IMR-90 (cell line): ENCODE measurements around the gene AGBL3. TPM values are rescaled to one million over a fixed set of nuclear protein-coding genes. Genes with fewer than 3 reads are reported as not detected.

Experiments used
- ATAC-seq: fragments of 200-7000 bp; cut with Tn5 transposase; 2 replicates; pipeline ENCODE4 v1.9.1; 2020; ENCODE audit warnings: low read depth, mild to moderate bottlenecking, moderate library complexity
- Bru-seq: library from RNA; stranded (reverse); fragments of 400-500 nt; gene quantifications from one replicate; lab custom pipeline; 2021; lab: Mats Ljungman, UMichigan
- BruChase-seq, 2 experiments: library from RNA; stranded (reverse); fragments of 400-500 nt; gene quantifications; one replicate each; lab custom pipeline; 2021; lab: Mats Ljungman, UMichigan
- BruUV-seq: library from RNA; stranded (reverse); fragments of 400-500 nt; replicated peaks from 2 replicates; lab custom pipeline; 2021; lab: Mats Ljungman, UMichigan
- CTCF ChIA-PET: fragments of 300-600 bp; formaldehyde crosslinking; extraction: SDS; loops from one replicate; lab custom pipeline; 2021; ENCODE audit warnings: antibody characterized with exemption; lab: Yijun Ruan, JAX
- POLR2A ChIA-PET: fragments of 300-600 bp; sonication (Branson Sonifier 250); formaldehyde crosslinking; loops from one replicate; lab custom pipeline; 2022; ENCODE audit warnings: antibody characterized with exemption; ENCODE audit not compliant: unreplicated experiment; lab: Charles Lee
- DNase-seq: peaks from one replicate; pipeline ENCODE4 v3.0.0; 2013
- H2AFZ ChIP-seq: replicated peaks from 2 replicates; pipeline ENCODE3; 2013; ENCODE audit warnings: low read length, mild to moderate bottlenecking; ENCODE audit not compliant: poor library complexity
- H2AK5ac ChIP-seq: 2 replicates; pipeline ENCODE4 v1.6.1; 2013; ENCODE audit warnings: low read depth, low read length, inconsistent platforms
- H2AK9ac ChIP-seq: replicated peaks from 2 replicates; pipeline ENCODE3; 2013; ENCODE audit warnings: mild to moderate bottlenecking, low read depth, low read length, moderate library complexity; ENCODE audit not compliant: poor library complexity
- H2BK120ac ChIP-seq: 2 replicates; pipeline ENCODE4 v1.6.1; 2013; ENCODE audit warnings: low read depth, low read length, inconsistent platforms
- H2BK15ac ChIP-seq: 3 replicates; pipeline ENCODE4 v1.6.1; 2013; ENCODE audit warnings: low read depth, low read length, inconsistent platforms
- H2BK20ac ChIP-seq: 2 replicates; pipeline ENCODE4 v1.6.1; 2013; ENCODE audit warnings: low read depth, mild to moderate bottlenecking, inconsistent platforms, low read length, moderate library complexity
- H2BK5ac ChIP-seq: 2 replicates; pipeline ENCODE4 v1.6.1; 2013; ENCODE audit warnings: mild to moderate bottlenecking, low read depth, low read length, inconsistent platforms; ENCODE audit not compliant: poor library complexity, severe bottlenecking
- H3K14ac ChIP-seq: replicated peaks from 2 replicates; pipeline ENCODE4 v1.6.1; 2013; ENCODE audit warnings: low read depth, low read length, inconsistent platforms
- H3K18ac ChIP-seq: 2 replicates; pipeline ENCODE4 v1.6.1; 2013; ENCODE audit warnings: low read depth, low read length, control low read depth
- H3K23ac ChIP-seq: 2 replicates; pipeline ENCODE4 v1.6.1; 2013; ENCODE audit warnings: low read depth, low read length, inconsistent platforms
- H3K27ac ChIP-seq: 2 replicates; pipeline ENCODE4 v1.5.1; 2013; ENCODE audit warnings: mild to moderate bottlenecking, control low read depth, low read length; ENCODE audit not compliant: insufficient read depth
- H3K27me3 ChIP-seq: 2 replicates; pipeline ENCODE4 v1.6.1; 2013; ENCODE audit warnings: low read length; ENCODE audit not compliant: control insufficient read depth, insufficient read depth
- H3K36me3 ChIP-seq: 2 replicates; pipeline ENCODE4 v1.6.1; 2013; ENCODE audit warnings: low read length, mixed read lengths; ENCODE audit not compliant: control insufficient read depth, insufficient read depth
- H3K4ac ChIP-seq: 2 replicates; pipeline ENCODE4 v1.6.1; 2013; ENCODE audit warnings: low read depth, low read length, inconsistent platforms
- H3K4me1 ChIP-seq: 2 replicates; pipeline ENCODE4 v1.6.1; 2013; ENCODE audit warnings: low read length, mixed read lengths; ENCODE audit not compliant: control insufficient read depth, insufficient read depth
- H3K4me2 ChIP-seq: 2 replicates; pipeline ENCODE4 v1.6.1; 2013; ENCODE audit warnings: low read depth, mild to moderate bottlenecking, control low read depth, low read length, moderate library complexity
- H3K4me3 ChIP-seq: 2 replicates; pipeline ENCODE4 v1.5.1; 2013; ENCODE audit warnings: low read depth, mild to moderate bottlenecking, control low read depth, low read length, moderate library complexity; ENCODE audit not compliant: insufficient read depth
- H3K56ac ChIP-seq: 2 replicates; pipeline ENCODE4 v1.6.1; 2013; ENCODE audit warnings: low read length, inconsistent platforms; ENCODE audit not compliant: insufficient read depth; ENCODE audit errors: extremely low read depth
- H3K79me1 ChIP-seq, 2 experiments: 2 replicates each; pipeline ENCODE4 v1.6.1; 2013; ENCODE audit warnings: low read length in 2 of 2, inconsistent platforms in 1 of 2, low read depth in 1 of 2
- H3K9ac ChIP-seq: 2 replicates; pipeline ENCODE4 v1.6.1; 2013; ENCODE audit warnings: low read depth, low read length, control low read depth
- H3K9me1 ChIP-seq: 2 replicates; pipeline ENCODE4 v1.6.1; 2013; ENCODE audit warnings: low read length, inconsistent platforms; ENCODE audit not compliant: insufficient read depth
- H3K9me3 ChIP-seq: 2 replicates; pipeline ENCODE4 v1.6.1; 2013; ENCODE audit warnings: low read length; ENCODE audit not compliant: control insufficient read depth, insufficient read depth
- H4K20me1 ChIP-seq: 2 replicates; pipeline ENCODE4 v1.6.1; 2013; ENCODE audit warnings: low read length, inconsistent platforms; ENCODE audit not compliant: insufficient read depth
- H4K5ac ChIP-seq: 2 replicates; pipeline ENCODE4 v1.6.1; 2013; ENCODE audit warnings: mild to moderate bottlenecking, low read depth, low read length, control low read depth
- H4K8ac ChIP-seq, 2 experiments: 2 replicates each; pipeline ENCODE4 v1.6.1; 2013; ENCODE audit warnings: low read depth in 2 of 2, low read length in 2 of 2, control low read depth in 1 of 2, inconsistent platforms in 1 of 2
- H4K91ac ChIP-seq: 2 replicates; pipeline ENCODE4 v1.6.1; 2013; ENCODE audit warnings: low read depth, low read length, inconsistent platforms; ENCODE audit not compliant: insufficient read depth
- BHLHE40 ChIP-seq: fragments of 150-350 bp; IDR thresholded peaks from 2 replicates; pipeline ENCODE4 v1.6.1; 2016; ENCODE audit warnings: mild to moderate bottlenecking, low read depth, low read length
- MAZ ChIP-seq: IDR thresholded peaks from 2 replicates; pipeline ENCODE4 v1.6.1; 2012; ENCODE audit warnings: low read depth, mild to moderate bottlenecking, low read length, improper control_type of control experiment, moderate library complexity, borderline replicate concordance
- NFE2L2 ChIP-seq: fragments of 150-350 bp; IDR thresholded peaks from 2 replicates; pipeline ENCODE4 v1.6.1; 2016; ENCODE audit warnings: low read depth, mild to moderate bottlenecking, low read length
- RFX5 ChIP-seq: IDR thresholded peaks from 2 replicates; pipeline ENCODE4 v1.8.0; 2012; ENCODE audit warnings: low read depth, mild to moderate bottlenecking, low read length, moderate library complexity
- WGBS, 2 experiments: methylation state at CpG; one replicate each; pipeline versions ENCODE4 v1.1.5 to v1.1.7; 2013; ENCODE audit warnings: missing lambda C conversion rate in 2 of 2; ENCODE audit not compliant: insufficient read length in 1 of 2; ENCODE audit errors: extremely low coverage in 2 of 2; 5-methylcytosine and 5-hydroxymethylcytosine counted together
- dilution Hi-C: fragments of 300-500 bp; cut with HindIII; formaldehyde crosslinking; loops from one replicate; pipeline ENCODE4 v1.14.3; 2018; ENCODE audit warnings: low sequenced_read_pairs; ENCODE audit not compliant: unreplicated experiment
- in situ Hi-C: fragments of 300-500 bp; cut with MboI; formaldehyde crosslinking; loops from 3 replicates; pipeline ENCODE4 v1.14.3; 2019; ENCODE audit warnings: low sequenced_read_pairs, inconsistent platforms, mixed read lengths
- intact Hi-C: fragments of 100-400 bp; cut with micrococcal nuclease; formaldehyde crosslinking; loops from 2 replicates; pipeline ENCODE4 v1.10.0; 2022
- long read RNA-seq: library from polyadenylated mRNA; unstranded; transcript quantifications from one replicate; pipeline ENCODE4 v2.0.0, GENCODE V29; 2021; ENCODE audit not compliant: unreplicated experiment
- polyA plus RNA-seq, 3 experiments: library from polyadenylated mRNA; depleted of rRNA; stranded (reverse); fragments of >200 nt; gene quantifications; 2 replicates each; pipeline ENCODE4 v1.2.3, GENCODE V29; 2012; ENCODE audit warnings: low replicate concordance in 1 of 3
- total RNA-seq: library from RNA; depleted of rRNA; stranded (reverse); fragments of >200 nt; gene quantifications from 2 replicates; pipeline ENCODE4 v1.2.3, GENCODE V29; 2012; rRNA removed
- TF ChIP-seq, protein P1 (sequence below): fragments of 150-350 bp; IDR thresholded peaks from 2 replicates; pipeline ENCODE4 v1.6.1; 2017; ENCODE audit warnings: mild to moderate bottlenecking, antibody characterized with exemption, low read length, low read depth
- TF ChIP-seq, protein P2 (sequence below): conservative IDR thresholded peaks from 2 replicates; pipeline ENCODE4 v1.5.1; 2012; ENCODE audit warnings: mild to moderate bottlenecking, low read depth, low read length, improper control_type of control experiment

Gene AGBL3
- 0.18 and 0.28 TPM in 2 replicates for total RNA-seq
- 0.16 and 0.65 TPM in 2 replicates for polyA plus RNA-seq (2012; rRNA removed)
- 0.13 and 0.24 TPM in 2 replicates for polyA plus RNA-seq (2012; cell fraction: cytosol; rRNA removed)
- 0.08 and 0.55 TPM in 2 replicates for polyA plus RNA-seq (2012; cell fraction: nucleus; rRNA removed; ENCODE audit: low replicate concordance)
- Bru-seq, nascent RNA = percentile 22 among the genes with signal in this experiment
- percentile 18 among the genes with signal in this experiment for BruChase-seq, experiment 1, labeled RNA remaining after a 6-hour chase
- percentile 20 among the genes with signal in this experiment for BruChase-seq, experiment 2, labeled RNA remaining after a 2-hour chase
- long read RNA-seq, partial matches to known transcripts = 0 of 2 reads
- long read RNA-seq, other reads (novel, unspliced or antisense) = 2 of 2 reads

DNA sequence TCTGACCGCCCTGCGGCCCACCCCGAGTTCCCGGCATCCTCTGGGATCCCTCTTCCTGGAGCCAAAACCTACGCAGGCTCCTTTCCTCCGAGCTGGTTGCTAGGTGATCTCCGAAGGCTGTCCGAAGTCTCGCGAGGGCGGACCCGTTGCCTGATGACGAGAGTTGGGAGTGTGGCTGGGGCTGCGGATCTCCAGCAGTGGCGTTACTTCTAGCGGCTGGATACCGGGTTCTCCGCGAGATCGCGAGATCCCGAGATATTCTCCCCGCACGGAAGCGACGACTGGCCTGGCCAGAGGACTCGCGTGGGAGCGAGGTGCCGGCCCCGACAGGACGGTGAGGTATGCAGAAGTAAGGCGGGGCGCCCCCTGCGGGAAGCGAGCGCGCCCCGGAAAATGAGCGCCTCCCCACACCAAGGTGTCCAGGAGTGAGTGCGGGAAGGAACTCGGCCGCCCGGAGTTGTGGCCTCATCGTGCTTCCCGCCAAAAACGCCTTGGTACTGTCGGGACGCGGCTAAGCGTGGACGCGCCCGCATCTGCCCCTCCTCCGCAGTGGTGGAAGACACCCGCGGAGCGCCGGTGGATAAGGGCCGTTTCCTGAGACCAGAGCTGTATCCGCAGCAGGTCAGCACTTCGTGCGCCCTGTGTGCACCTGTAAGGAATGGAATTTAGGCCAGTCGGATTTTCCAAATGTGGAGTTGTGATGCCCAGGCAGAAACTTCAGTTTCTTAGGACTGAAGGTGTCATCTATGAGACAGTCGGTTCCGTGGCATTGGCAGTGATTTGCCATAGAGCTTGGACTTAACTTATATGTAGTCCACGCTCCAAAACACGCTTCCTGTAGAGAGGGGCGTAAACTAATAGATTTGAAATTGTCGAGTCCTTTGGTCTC is at the start of gene AGBL3:
AGBL3 (plus strand) TSS at position 146 of the 889 bp plus-strand sequence. CDS start 1,426 bp downstream, outside the sequence.
- Histone ChIP-seq H3K27me3 (no peaks in the 10 kb centered on the region), H2AFZ (peak within 1 kb of the TSS; percentile 98), H3K9me1 (0 out of 2 replicates have a peak, but pooled peaks cover 2% of the 10 kb centered on the region), H3K23ac (peak within 1 kb of the TSS; percentile 77), H2AK9ac (peak within 1 kb of the TSS; percentile 88), H2BK5ac (peak within 1 kb of the TSS; percentile 62), H2BK20ac (no peak within 1 kb of the TSS), H3K4me3 (peak within 1 kb of the TSS; percentile 72), H2BK120ac (peak within 1 kb of the TSS; percentile 59), H3K9ac (peak within 1 kb of the TSS; percentile 72), H3K4me1 (peaks cover 3% of the 10 kb centered on the region), H3K18ac (peak within 1 kb of the TSS; percentile 68), H3K79me1 (peaks cover 4 to 10% of the 10 kb centered on the region in 2 experiments), H3K14ac (peak within 1 kb of the TSS; percentile 86), H3K4me2 (peak within 1 kb of the TSS; percentile 98), H3K56ac (peak within 1 kb of the TSS; percentile 72), H3K9me3 (no peaks in the 10 kb centered on the region), H3K36me3 (no peaks in the 10 kb centered on the region), H2AK5ac (no peak within 1 kb of the TSS), H4K5ac (peak within 1 kb of the TSS; percentile 96), H3K4ac (peak within 1 kb of the TSS; percentile 86), H2BK15ac (peak within 1 kb of the TSS; percentile 79; the same call in 2 of the 3 replicates), H3K27ac (peak within 1 kb of the TSS; percentile 83), H4K8ac (peak within 1 kb of the TSS; percentile 99), H4K91ac (peak within 1 kb of the TSS; percentile 67), H4K20me1 (no peaks in the 10 kb centered on the region)
- DNase-seq (peak; percentile 94), ATAC-seq (peak; percentile 98)
- POLR2A ChIA-PET = interaction anchor here (0.8 to 0.9 kb wide), 2 partner anchors 15 to 161 kb away, joined by 3 read pairs; partner anchors contain the start of gene TMEM140
- CTCF ChIA-PET = interaction anchor here (0.8 to 3.6 kb wide), 6 partner anchors 9 to 294 kb away, joined by 3 to 17 read pairs (median 4); partner anchors contain the start of gene CYREN
- WGBS, 2 experiments = 2% methylated on average over 22 of the region's 70 CpGs; no CpG with 5 or more reads in 1 of the 2 experiments
- no TSS peak for BruUV-seq
- TF ChIP-seq, protein P1, sequence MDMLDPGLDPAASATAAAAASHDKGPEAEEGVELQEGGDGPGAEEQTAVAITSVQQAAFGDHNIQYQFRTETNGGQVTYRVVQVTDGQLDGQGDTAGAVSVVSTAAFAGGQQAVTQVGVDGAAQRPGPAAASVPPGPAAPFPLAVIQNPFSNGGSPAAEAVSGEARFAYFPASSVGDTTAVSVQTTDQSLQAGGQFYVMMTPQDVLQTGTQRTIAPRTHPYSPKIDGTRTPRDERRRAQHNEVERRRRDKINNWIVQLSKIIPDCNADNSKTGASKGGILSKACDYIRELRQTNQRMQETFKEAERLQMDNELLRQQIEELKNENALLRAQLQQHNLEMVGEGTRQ = no peak
- TF ChIP-seq RFX5 (0 out of 2 replicates have a peak, but pooled peaks have one; percentile 11), BHLHE40 (no peak), NFE2L2 (no peak), MAZ (peak; percentile 38; the same call in 1 of the 2 replicates)
- TF ChIP-seq, protein P2, sequence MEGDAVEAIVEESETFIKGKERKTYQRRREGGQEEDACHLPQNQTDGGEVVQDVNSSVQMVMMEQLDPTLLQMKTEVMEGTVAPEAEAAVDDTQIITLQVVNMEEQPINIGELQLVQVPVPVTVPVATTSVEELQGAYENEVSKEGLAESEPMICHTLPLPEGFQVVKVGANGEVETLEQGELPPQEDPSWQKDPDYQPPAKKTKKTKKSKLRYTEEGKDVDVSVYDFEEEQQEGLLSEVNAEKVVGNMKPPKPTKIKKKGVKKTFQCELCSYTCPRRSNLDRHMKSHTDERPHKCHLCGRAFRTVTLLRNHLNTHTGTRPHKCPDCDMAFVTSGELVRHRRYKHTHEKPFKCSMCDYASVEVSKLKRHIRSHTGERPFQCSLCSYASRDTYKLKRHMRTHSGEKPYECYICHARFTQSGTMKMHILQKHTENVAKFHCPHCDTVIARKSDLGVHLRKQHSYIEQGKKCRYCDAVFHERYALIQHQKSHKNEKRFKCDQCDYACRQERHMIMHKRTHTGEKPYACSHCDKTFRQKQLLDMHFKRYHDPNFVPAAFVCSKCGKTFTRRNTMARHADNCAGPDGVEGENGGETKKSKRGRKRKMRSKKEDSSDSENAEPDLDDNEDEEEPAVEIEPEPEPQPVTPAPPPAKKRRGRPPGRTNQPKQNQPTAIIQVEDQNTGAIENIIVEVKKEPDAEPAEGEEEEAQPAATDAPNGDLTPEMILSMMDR = peak; percentile 51
- intact Hi-C loops = loop anchor here (2.0 to 5.0 kb wide), 2 partner anchors 184 to 226 kb away; partner anchors contain the start of genes CYREN and WDR91
- dilution Hi-C loops = no loop called here
- in situ Hi-C loops = loop anchor here (10.0 kb wide), 1 partner anchor 178 kb away; no protein-coding TSS in a partner anchor
